ENCODE results near the gene ZDHHC3. TPM values are rescaled to one million over a fixed set of nuclear protein-coding genes. Genes with fewer than 3 reads are reported as not detected.
A peak's percentile ranks its signal among the peaks of the same experiment; 100 is the strongest.

Gene ZDHHC3
- total RNA-seq, 1 experiment from 2014 or later, result 94.7 TPM

DNA sequence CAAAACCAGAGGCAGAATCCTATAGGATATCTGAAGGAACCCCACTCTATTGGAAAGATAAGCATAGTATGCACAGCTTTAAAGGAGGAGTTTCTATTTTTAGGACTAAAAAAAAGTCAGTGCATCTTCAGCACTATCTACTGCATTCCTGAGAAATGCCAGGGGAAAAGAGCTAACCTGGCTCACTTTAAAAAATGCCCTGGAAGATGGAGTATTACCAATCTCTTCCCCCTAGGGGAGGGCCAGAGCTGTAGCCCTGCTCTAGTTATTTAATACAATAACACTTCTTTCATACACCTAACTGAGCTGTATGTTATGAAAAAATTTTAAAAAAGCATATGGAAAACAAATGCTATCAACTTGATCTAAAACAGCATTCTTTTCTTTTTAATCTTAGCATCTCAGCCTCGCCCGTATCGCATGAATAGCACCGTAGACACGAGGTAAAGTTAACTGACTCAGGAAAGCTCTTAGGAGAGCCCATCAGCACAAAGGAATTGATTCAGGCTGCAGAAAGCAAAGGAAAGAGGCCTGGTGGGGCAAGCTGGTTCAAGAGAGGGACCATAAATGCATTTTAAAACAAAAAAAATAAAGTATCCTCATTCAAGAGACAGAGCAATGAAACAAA is 51.4 kb downstream of the ZDHHC3 start:
- H3K27me3 ChIP-seq (replicated peaks; ENCODE audit: insufficient read depth, low read depth, low read length, poor library complexity), result no peaks in the 10 kb centered on the region
- no peak overlapping the region for H3K4me3 ChIP-seq (ENCODE audit: low read depth, low read length, poor library complexity, severe bottlenecking)
- CTCF ChIA-PET, result interaction anchor here (0.6 to 1.2 kb wide), 2 partner anchors 10 to 68 kb away, joined by 3 read pairs; no protein-coding TSS in a partner anchor
- intact Hi-C loops (cut with micrococcal nuclease; ENCODE audit: unreplicated experiment), result no loop called here
- no peaks in the 10 kb centered on the region for H3K9me3 ChIP-seq (ENCODE audit: low read depth, low read length, poor library complexity, severe bottlenecking)
- TF ChIP-seq CTCF (conservative IDR thresholded peaks at IDR 0.05; ENCODE audit: low read depth, low read length) (no peak), EZH2 (IDR thresholded peaks at IDR 0.05; ENCODE audit: borderline replicate concordance, low read depth, low read length, poor library complexity, severe bottlenecking) (no peak)
- POLR2A ChIA-PET (ENCODE audit: low non-redundant PET), result no interaction called here
- DNase-seq (ENCODE audit: low spot score), result no peak
- H3K4me1 ChIP-seq (ENCODE audit: insufficient read depth, low read length, poor library complexity, severe bottlenecking), result no peaks in the 10 kb centered on the region
- H3K36me3 ChIP-seq (ENCODE audit: insufficient read depth, low read length, poor library complexity, severe bottlenecking), result peaks cover 41% of the 10 kb centered on the region
- peak overlapping the region; percentile 23 for H3K27ac ChIP-seq (ENCODE audit: low read depth, low read length, poor library complexity, severe bottlenecking)
- no TSS peak for BruUV-seq (replicated peaks)

DNA sequence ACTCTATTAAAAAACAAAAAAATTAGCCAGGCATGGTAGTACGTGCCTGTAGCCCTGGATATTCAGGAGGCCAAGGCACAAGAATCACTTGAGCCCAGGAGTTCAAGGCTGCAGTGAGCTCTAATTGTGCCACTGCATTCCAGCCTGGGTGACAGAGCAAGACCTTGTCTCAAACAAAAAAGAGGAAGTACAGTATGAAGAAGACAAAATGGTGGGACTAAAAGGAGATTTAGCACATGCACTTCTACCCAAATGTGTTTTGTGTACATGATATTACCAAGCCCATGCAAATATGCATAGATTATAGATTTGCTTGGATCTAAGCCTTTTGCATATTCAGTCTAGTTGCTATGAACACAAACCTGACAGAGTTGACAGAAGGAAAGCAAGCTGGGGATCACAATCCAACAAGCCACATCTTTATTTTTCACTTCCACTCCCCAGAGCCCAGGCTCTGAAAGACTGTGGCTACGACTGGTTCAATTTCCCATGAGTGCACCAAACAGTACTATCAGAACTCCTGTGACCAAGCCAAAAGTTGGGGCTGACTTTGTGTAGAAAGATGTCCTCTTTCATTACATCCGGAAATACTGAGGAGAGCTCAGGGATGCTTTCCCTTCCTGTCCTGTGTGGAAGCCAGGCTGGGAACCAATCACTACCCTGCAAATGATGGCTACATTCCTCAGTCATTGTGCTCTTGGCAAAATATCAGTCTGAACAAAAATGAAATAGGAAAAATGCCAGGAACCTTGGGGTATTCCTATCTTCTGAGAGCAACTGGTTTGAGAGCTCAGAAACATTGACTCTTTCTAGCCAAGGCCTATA is 52.1 kb downstream of the ZDHHC3 start:
- CTCF ChIA-PET, result interaction anchor here (0.6 to 1.2 kb wide), 2 partner anchors 9 to 69 kb away, joined by 3 read pairs; no protein-coding TSS in a partner anchor
- no peak overlapping the region for H3K4me3 ChIP-seq (ENCODE audit: low read depth, low read length, poor library complexity, severe bottlenecking)
- no peaks in the 10 kb centered on the region for H3K4me1 ChIP-seq (ENCODE audit: insufficient read depth, low read length, poor library complexity, severe bottlenecking)
- H3K27me3 ChIP-seq (replicated peaks; ENCODE audit: insufficient read depth, low read depth, low read length, poor library complexity), result no peaks in the 10 kb centered on the region
- peak overlapping the region; percentile 30 for H3K27ac ChIP-seq (ENCODE audit: low read depth, low read length, poor library complexity, severe bottlenecking)
- no peak for DNase-seq (ENCODE audit: low spot score)
- POLR2A ChIA-PET (ENCODE audit: low non-redundant PET), result no interaction called here
- no TSS peak for BruUV-seq (replicated peaks)
- peaks cover 35% of the 10 kb centered on the region for H3K36me3 ChIP-seq (ENCODE audit: insufficient read depth, low read length, poor library complexity, severe bottlenecking)
- intact Hi-C loops (cut with micrococcal nuclease; ENCODE audit: unreplicated experiment), result no loop called here
- H3K9me3 ChIP-seq (ENCODE audit: low read depth, low read length, poor library complexity, severe bottlenecking), result no peaks in the 10 kb centered on the region
- TF ChIP-seq CTCF (conservative IDR thresholded peaks at IDR 0.05; ENCODE audit: low read depth, low read length), result no peak
- TF ChIP-seq EZH2 (IDR thresholded peaks at IDR 0.05; ENCODE audit: borderline replicate concordance, low read depth, low read length, poor library complexity, severe bottlenecking), result no peak

DNA sequence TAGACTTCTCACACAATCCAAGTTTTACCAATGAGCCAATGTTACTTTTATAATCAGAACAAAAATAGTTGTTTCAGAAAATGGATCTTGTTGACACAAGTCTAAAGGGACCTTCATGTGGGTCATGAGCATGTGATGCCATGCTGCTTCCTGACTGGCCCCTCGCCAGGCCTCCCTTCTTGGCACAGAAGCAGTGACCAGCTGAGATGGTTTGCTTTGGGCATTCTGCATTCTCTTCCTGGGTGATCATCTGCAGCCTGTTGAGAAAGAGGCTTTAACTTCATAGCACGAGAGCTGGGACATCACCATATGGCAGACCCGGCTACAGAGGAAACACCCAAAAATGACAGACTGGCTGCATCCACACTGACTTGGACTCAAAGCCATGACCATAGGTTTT is 55.9 kb downstream of the ZDHHC3 start:
- H3K4me1 ChIP-seq (ENCODE audit: insufficient read depth, low read length, poor library complexity, severe bottlenecking), result peaks cover 4% of the 10 kb centered on the region
- no peaks in the 10 kb centered on the region for H3K27me3 ChIP-seq (replicated peaks; ENCODE audit: insufficient read depth, low read depth, low read length, poor library complexity)
- intact Hi-C loops (cut with micrococcal nuclease; ENCODE audit: unreplicated experiment), result no loop called here
- DNase-seq (ENCODE audit: low spot score), result no peak
- ChIA-PET CTCF (no interaction called here), POLR2A (ENCODE audit: low non-redundant PET) (no interaction called here)
- H3K27ac ChIP-seq (ENCODE audit: low read depth, low read length, poor library complexity, severe bottlenecking), result no peak overlapping the region
- peaks cover 21% of the 10 kb centered on the region for H3K36me3 ChIP-seq (ENCODE audit: insufficient read depth, low read length, poor library complexity, severe bottlenecking)
- H3K4me3 ChIP-seq (ENCODE audit: low read depth, low read length, poor library complexity, severe bottlenecking), result no peak overlapping the region
- BruUV-seq (replicated peaks), result no TSS peak
- no peaks in the 10 kb centered on the region for H3K9me3 ChIP-seq (ENCODE audit: low read depth, low read length, poor library complexity, severe bottlenecking)
- no peak for TF ChIP-seq EZH2 (IDR thresholded peaks at IDR 0.05; ENCODE audit: borderline replicate concordance, low read depth, low read length, poor library complexity, severe bottlenecking)
- TF ChIP-seq CTCF (conservative IDR thresholded peaks at IDR 0.05; ENCODE audit: low read depth, low read length), result no peak

All from A673 (cell line).